HG02571 (cell line): ENCODE results near the gene UGT1A7.
"Not testable (repeated sequence)": the region's sequence is repeated elsewhere in the genome, so short reads cannot be mapped to it uniquely, and the experiment has no call there.

Experiments
- ATAC-seq: cut with Tn5 transposase; IDR thresholded peaks from one replicate; pipeline ENCODE4 v1.9.1; 2021; ENCODE audit warnings: mild to moderate bottlenecking, moderate library complexity; ENCODE audit not compliant: unreplicated experiment

The UGT1A7 gene

GRCh38 chr2:233712611-233713261 lies 31.0 kb downstream of the UGT1A7 start, which contains the start of gene UGT1A5:
UGT1A5 (plus strand) TSS chr2:233712907; CDS start chr2:233712992, 85 bp downstream.
- ATAC-seq = no peak

DNA sequence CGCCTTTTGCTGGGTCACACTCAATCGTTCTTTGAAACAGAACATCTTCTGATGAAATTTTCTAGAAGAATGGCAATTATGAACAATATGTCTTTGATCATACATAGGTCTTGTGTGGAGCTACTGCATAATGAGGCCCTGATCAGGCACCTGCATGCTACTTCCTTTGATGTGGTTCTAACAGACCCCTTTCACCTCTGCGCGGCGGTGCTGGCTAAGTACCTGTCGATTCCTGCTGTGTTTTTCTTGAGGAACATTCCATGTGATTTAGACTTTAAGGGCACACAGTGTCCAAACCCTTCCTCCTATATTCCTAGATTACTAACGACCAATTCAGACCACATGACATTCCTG lies 31.5 kb downstream of the UGT1A7 start:
- no peak for ATAC-seq

GRCh38 chr2:233714121-233714520 lies 32.4 kb downstream of the UGT1A7 start:
- no peak for ATAC-seq

DNA sequence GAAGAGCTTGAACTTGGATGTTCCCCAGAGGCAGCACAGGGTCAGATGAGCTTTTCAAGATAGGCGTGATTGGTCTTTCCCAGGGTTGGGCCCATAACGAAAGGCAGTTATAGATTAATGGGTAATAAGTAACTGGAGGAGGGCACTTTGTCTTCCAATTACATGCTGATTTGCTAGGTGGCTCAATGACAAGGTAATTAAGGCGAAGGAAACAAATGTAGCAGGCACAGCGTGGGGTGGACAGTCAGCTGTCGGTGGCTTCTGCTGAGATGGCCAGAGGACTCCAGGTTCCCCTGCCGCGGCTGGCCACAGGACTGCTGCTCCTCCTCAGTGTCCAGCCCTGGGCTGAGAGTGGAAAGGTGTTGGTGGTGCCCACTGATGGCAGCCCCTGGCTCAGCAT lies 36.9 kb downstream of the UGT1A7 start, which contains the start of gene UGT1A4:
UGT1A4 (plus strand) TSS at position 185 of the 400 bp plus-strand sequence; CDS start at position 270, 85 bp downstream.
- ATAC-seq = no peak

DNA sequence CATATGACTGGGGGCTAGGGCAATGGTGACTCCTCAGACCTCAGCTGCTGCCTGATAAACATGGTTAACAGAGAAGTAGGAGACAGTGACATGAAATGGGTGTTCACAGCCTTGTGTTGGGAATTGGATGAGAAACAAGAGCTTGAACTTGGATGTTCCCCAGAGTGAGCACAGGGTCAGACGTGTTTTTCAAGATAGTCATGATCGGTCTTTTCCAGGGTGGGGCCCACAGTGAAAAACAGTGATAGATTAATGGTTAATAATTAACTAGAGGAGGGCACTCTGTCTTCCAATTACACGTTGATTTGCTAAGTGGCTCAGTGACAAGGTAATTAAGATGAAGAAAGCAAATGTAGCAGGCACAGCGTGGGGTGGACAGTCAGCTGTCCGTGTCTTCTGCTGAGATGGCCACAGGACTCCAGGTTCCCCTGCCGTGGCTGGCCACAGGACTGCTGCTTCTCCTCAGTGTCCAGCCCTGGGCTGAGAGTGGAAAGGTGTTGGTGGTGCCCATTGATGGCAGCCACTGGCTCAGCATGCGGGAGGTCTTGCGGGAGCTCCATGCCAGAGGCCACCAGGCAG lies 47.1 kb downstream of the UGT1A7 start, which contains the start of gene UGT1A3:
UGT1A3 (plus strand) TSS at position 320 of the 579 bp plus-strand sequence; CDS start at position 405, 85 bp downstream.
- no peak for ATAC-seq

DNA sequence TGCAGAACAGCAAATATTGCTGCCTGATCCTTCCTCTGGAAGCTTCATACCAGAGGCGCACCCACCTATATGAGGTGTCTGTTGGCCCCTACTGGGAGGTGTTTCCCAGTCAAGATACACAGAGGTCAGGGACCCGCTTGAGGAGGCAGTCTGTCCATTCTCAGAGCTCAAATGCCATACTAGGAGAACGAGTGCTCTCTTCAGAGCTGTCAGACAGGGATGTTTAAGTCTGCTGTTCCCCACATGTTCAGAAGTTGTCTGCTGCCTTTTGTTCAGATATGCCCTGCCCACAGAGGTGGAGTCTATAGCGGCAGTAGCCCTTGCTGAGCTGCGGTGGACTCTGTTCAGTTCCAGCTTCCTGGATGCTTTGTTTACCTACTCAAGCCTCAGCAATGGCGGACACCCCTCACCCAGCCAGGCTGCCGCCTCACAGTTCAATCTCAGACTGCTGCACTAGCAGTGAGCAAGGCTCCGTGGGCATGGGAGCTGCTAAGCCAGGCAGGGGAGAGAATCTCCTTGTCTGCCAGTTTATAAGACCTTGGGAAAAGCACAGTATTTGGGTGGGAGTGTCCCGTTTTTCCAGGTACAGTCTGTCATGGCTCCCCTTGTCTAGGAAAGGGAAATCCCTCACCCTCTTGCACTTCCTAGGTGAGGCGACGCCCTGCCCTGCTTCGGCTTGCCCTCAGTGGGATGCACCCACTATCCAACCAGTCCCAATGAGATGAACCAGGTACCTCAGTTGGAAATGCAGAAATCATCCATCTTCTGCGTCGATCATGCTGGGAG lies 55.4 kb downstream of the UGT1A7 start:
- not testable (repeated sequence) for ATAC-seq

GRCh38 chr2:233740870-233741269 lies 59.2 kb downstream of the UGT1A7 start:
- no peak for ATAC-seq

- ATAC-seq = no peak
Observed at GRCh38 chr2:233743464-233744259, 62.0 kb downstream of the UGT1A7 start.

DNA sequence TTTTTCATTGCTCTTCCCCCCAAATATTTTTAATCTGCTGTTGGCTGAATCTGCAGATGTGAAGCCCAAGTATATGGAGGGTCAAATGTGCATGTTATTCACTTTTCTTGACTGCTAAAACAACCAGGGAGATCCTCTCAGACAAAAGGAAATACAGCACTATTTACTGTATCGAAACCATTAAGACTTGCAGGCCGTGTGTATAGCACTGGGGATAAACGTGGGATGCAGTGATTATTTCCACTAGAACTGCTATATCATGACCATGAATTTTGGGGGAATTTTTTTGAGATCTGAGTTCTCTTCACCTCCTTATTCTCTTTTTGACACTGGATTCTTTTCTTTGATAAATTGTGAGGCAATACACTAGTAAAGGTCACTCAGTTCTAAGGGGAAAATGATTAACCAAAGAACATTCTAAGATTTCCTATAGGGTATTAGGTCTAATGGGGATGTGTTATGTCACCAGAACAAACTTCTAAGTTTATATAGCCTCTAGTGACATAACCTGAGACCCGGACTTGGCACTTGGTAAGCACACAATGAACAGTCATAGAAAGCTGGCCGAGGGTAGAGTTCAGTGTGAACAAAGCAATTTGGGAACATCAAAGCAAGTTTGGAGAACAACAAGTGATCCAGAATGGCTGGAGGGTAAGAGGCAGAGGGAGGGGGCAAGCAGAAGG lies 63.5 kb downstream of the UGT1A7 start:
- no peak for ATAC-seq

DNA sequence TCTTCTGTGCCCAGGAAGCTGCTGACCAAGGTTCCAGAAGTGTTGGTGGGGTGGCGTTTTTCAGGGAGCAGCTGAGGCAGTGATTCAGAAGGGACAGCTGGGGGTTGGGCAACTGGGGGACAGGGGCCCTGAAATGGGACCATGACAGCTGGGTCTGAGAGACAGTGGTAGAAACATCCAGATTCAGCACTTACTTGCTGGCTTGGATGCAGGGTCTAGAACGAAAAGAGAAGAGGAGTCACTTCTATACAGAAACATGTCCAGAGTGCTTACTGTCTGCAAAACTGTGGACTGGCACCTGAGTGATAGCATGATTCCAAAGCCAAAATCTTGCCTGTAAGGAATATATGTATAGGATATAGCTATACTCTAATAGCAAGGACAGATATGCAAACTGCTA lies 64.1 kb downstream of the UGT1A7 start:
- ATAC-seq = not testable (repeated sequence)

DNA sequence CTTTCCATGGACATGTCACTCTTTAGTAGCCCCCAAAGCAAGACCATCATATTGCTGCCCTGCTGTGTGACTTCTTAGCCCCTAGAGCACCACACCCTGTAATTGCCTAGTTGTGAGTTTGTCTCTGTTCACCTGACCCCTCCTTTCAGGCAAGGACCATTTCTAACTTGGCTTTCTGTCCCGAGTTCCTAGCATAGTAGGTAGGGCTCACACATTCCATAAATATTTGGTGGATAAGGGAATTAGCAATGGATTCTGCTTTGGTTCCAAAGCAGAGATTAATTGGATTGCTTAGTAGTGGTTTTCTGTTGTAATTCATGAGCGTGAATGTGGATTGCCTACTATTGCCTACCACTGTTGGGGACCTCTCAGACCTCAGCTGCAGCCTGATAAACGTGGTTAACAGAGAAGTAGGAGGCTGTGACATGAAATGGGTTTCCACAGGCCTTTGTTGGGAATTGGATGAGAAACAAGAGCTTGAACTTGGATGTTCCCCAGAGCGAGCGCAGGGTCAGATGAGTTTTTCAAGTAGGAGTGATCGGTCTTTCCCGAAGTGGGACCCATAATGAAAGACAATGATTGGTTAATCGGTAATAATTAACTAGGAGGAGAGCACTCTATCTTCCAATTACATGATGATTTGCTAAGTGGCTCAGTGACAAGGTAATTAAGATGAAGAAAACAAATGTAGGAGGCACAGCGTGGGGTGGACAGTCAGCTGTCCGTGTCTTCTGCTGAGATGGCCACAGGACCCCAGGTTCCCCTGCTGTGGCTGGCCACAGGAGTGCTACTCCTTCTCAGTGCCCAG lies 65.0 kb downstream of the UGT1A7 start:
- no peak for ATAC-seq

- ATAC-seq = no peak
Observed at GRCh38 chr2:233747283-233747544, 65.5 kb downstream of the UGT1A7 start.

DNA sequence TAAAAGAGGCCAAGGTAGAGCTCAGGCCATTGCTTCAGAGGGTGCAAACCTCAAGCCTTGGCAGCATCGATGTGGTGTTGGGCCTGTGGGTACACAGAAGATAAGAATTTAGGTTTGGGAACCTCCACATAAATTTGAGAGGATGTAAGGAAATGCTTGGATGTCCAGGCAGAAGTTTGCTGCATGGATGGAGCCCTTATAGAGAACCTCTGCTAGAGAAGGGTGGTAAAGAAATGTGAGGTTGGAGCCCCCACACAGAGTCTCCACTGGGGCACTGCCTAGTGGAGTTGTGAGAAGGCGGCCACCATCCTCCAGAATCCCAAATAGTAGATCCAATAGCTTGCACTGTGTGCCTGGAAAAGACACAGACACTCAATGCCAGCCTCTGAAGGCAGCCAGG lies 69.0 kb downstream of the UGT1A7 start:
- not testable (repeated sequence) for ATAC-seq

DNA sequence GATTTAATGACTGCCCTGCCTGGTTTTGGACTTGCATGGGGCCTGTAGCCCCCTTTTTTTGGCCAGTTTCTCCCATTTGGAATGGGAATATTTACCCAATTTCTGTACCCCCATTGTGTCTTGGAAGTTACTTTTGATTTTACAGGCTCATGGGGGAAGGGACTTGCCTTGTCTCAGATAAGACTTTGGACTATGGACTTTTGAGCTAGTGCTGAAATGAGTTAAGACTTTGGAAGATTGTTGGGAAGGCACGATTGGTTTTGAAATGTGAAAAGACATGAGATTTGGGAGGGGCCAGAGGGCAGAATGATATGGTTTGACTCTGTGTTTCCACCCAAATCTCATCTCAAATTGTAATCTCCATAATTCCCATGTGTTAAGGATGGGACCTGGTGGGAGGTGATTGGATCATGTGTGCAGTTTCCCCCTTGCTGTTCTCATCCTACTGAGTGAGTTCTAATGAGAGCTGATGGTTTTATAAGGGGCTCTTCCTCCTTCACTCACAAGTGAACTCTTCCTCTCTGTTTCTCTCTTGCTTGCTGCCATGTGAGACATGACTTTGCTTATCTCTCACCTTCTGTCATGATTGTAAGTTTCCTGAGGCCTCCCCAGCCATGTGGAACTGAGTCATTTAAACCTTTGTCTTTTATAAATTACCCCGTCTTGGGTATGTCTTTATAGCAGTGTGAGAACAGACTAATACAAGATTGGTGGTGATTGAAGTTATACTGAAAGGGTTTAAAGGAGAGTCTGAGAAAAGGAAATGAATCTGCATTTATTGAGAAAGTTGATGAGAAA lies 69.7 kb downstream of the UGT1A7 start:
- ATAC-seq = not testable (repeated sequence)

GRCh38 chr2:233754872-233755611 lies 73.3 kb downstream of the UGT1A7 start:
- no peak for ATAC-seq

GRCh38 chr2:233756429-233757081 lies 74.9 kb downstream of the UGT1A7 start:
- no peak for ATAC-seq

DNA sequence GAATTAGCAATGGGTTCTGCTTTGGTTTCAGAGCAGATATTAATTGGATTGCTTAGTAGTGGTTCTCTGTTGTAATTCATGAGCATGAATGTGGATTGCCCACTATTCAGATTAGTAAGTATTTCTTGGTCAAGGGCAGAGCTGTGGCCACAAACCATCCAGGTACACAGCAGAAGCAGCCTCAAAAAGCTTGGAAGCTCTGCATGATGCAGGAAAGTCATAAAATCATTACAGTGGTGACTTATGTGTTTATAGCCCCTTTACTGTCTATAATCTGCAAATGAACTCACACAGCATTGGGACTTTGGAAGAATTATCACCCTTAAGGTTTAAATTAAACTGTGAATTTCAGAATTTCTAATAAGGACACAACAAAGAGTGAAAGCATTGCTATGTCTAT lies 76.4 kb downstream of the UGT1A7 start:
- ATAC-seq = no peak

DNA sequence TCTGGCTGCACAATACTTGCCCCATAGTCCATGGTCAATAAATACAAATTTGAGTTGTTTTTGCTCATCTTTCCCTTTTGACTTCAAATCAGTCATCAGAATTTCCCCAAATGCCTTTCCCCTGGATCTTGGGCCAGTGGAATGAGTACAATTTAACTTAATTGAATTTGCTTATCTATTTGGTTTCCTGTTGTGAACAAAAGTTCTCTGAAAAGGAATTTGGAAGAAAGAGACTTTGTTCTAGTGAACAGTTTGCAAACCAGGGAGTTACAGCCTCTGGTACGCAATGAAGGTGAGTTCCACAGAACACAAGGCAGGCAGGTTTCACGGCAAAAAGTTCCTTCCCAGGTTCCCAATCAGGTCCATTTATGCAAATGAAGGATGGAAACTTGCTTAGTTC lies 77.1 kb downstream of the UGT1A7 start:
- no peak for ATAC-seq
